ENCODE measurements around the gene SSTR4.

SSTR4 gene

GRCh38 chr20:22999756-23000155, 35.4 kb upstream of the SSTR4 start:
- no peaks in the 10 kb centered on the region for H3K9me3 ChIP-seq
- DNase-seq, result no peak
- TF ChIP-seq CTCF (IDR thresholded peaks at IDR 0.05; ENCODE audit: low read depth, low read length), result no peak
- H3K4me1 ChIP-seq, result no peaks in the 10 kb centered on the region
- H3K27me3 ChIP-seq, result no peaks in the 10 kb centered on the region
- no peaks in the 10 kb centered on the region for H3K36me3 ChIP-seq
- no peak overlapping the region for H3K4me3 ChIP-seq (ENCODE audit: low read depth, low read length)

- H3K4me1 ChIP-seq, result no peaks in the 10 kb centered on the region
- no peaks in the 10 kb centered on the region for H3K9me3 ChIP-seq
- H3K36me3 ChIP-seq, result no peaks in the 10 kb centered on the region
- no peak for TF ChIP-seq CTCF (IDR thresholded peaks at IDR 0.05; ENCODE audit: low read depth, low read length)
- DNase-seq, result no peak
- no peak overlapping the region for H3K4me3 ChIP-seq (ENCODE audit: low read depth, low read length)
- H3K27me3 ChIP-seq, result no peaks in the 10 kb centered on the region
Observed at GRCh38 chr20:23000232-23000947, 34.7 kb upstream of the SSTR4 start.

GRCh38 chr20:23002276-23002675, 32.8 kb upstream of the SSTR4 start:
- no peaks in the 10 kb centered on the region for H3K36me3 ChIP-seq
- H3K27me3 ChIP-seq, result no peaks in the 10 kb centered on the region
- no peak for DNase-seq
- no peak for TF ChIP-seq CTCF (IDR thresholded peaks at IDR 0.05; ENCODE audit: low read depth, low read length)
- H3K9me3 ChIP-seq, result no peaks in the 10 kb centered on the region; the same call in 1 of the 2 replicates
- H3K4me3 ChIP-seq (ENCODE audit: low read depth, low read length), result no peak overlapping the region
- no peaks in the 10 kb centered on the region for H3K4me1 ChIP-seq

GRCh38 chr20:23003077-23003635, 32.0 kb upstream of the SSTR4 start:
- TF ChIP-seq CTCF (IDR thresholded peaks at IDR 0.05; ENCODE audit: low read depth, low read length), result no peak
- Histone ChIP-seq H3K36me3 (no peaks in the 10 kb centered on the region), H3K9me3 (no peaks in the 10 kb centered on the region; the same call in 1 of the 2 replicates), H3K27me3 (no peaks in the 10 kb centered on the region), H3K4me1 (no peaks in the 10 kb centered on the region), H3K4me3 (ENCODE audit: low read depth, low read length) (no peak overlapping the region)
- DNase-seq, result no peak

GRCh38 chr20:23003881-23004460, 31.1 kb upstream of the SSTR4 start:
- TF ChIP-seq CTCF (IDR thresholded peaks at IDR 0.05; ENCODE audit: low read depth, low read length), result no peak

GRCh38 chr20:23005776-23006175, 29.3 kb upstream of the SSTR4 start:
- TF ChIP-seq CTCF (IDR thresholded peaks at IDR 0.05; ENCODE audit: low read depth, low read length), result no peak
- H3K27me3 ChIP-seq, result no peaks in the 10 kb centered on the region

More at GRCh38 chr20:23003881-23004460, 31.1 kb upstream of the SSTR4 start:
- no peaks in the 10 kb centered on the region for H3K27me3 ChIP-seq
- H3K4me3 ChIP-seq (ENCODE audit: low read depth, low read length), result no peak overlapping the region
- H3K9me3 ChIP-seq, result no peaks in the 10 kb centered on the region; the same call in 1 of the 2 replicates
- DNase-seq, result no peak
- no peaks in the 10 kb centered on the region for H3K4me1 ChIP-seq
- no peaks in the 10 kb centered on the region for H3K36me3 ChIP-seq

More at GRCh38 chr20:23005776-23006175, 29.3 kb upstream of the SSTR4 start:
- DNase-seq, result no peak
- Histone ChIP-seq H3K4me1 (no peaks in the 10 kb centered on the region), H3K36me3 (no peaks in the 10 kb centered on the region), H3K4me3 (ENCODE audit: low read depth, low read length) (no peak overlapping the region), H3K9me3 (no peaks in the 10 kb centered on the region; the same call in 1 of the 2 replicates)
